GM23338 (cell line): Measurements from ENCODE around the gene PARP12. TPM values are rescaled to one million over a fixed set of nuclear protein-coding genes. Genes with fewer than 3 reads are reported as not detected.

Experiments used
- ATAC-seq: fragments of 200-7000 bp; cut with Tn5 transposase; 3 replicates; pipeline ENCODE4 v1.9.1; 2020
- DNase-seq: peaks from one replicate; pipeline ENCODE4 v3.0.0-alpha.2; 2015; ENCODE audit warnings: low spot score
- H2AFZ ChIP-seq: fragments of 200-600 bp; sonication (generic); 2 replicates; pipeline ENCODE4 v1.8.0; 2016; ENCODE audit warnings: antibody characterized with exemption, mild to moderate bottlenecking, moderate library complexity
- H3F3A ChIP-seq: fragments of 200-600 bp; sonication (generic); replicated peaks from 2 replicates; pipeline ENCODE4 v1.8.0; 2017; ENCODE audit warnings: antibody characterized with exemption, mixed run types, low read depth
- H3K27ac ChIP-seq: fragments of 200-600 bp; sonication (generic); 2 replicates; pipeline ENCODE4 v1.6.1; 2016; ENCODE audit warnings: low read depth
- H3K27me3 ChIP-seq: fragments of 200-600 bp; sonication (generic); 2 replicates; pipeline ENCODE4 v1.8.0; 2016; ENCODE audit warnings: mild to moderate bottlenecking, mixed run types, moderate library complexity; ENCODE audit not compliant: insufficient read depth
- H3K36me3 ChIP-seq: fragments of 200-600 bp; sonication (generic); 2 replicates; pipeline ENCODE4 v1.8.0; 2016; ENCODE audit warnings: mild to moderate bottlenecking; ENCODE audit not compliant: insufficient read depth
- H3K4me1 ChIP-seq: fragments of 200-600 bp; sonication (generic); 2 replicates; pipeline ENCODE4 v1.8.0; 2016; ENCODE audit warnings: mild to moderate bottlenecking, moderate library complexity; ENCODE audit not compliant: insufficient read depth
- H3K4me2 ChIP-seq: fragments of 200-600 bp; sonication (generic); 2 replicates; pipeline ENCODE4 v1.7.1; 2017; ENCODE audit warnings: mixed run types
- H3K4me3 ChIP-seq: fragments of 200-600 bp; sonication (generic); 2 replicates; pipeline ENCODE4 v1.6.1; 2016; ENCODE audit warnings: mixed run types
- H3K79me2 ChIP-seq: fragments of 200-600 bp; sonication (generic); replicated peaks from 2 replicates; pipeline ENCODE4 v1.8.0; 2017; ENCODE audit warnings: mild to moderate bottlenecking; ENCODE audit not compliant: insufficient read depth
- H3K9me2 ChIP-seq: fragments of 200-600 bp; sonication (generic); 2 replicates; pipeline ENCODE4 v1.8.0; 2017; ENCODE audit not compliant: insufficient read depth
- H4K20me1 ChIP-seq: fragments of 200-600 bp; sonication (generic); replicated peaks from 2 replicates; pipeline ENCODE4 v1.8.0; 2017; ENCODE audit warnings: mild to moderate bottlenecking; ENCODE audit not compliant: insufficient read depth
- H3K27ac Mint-ChIP-seq: 2 replicates; pipeline ENCODE4 v1.8.0; 2020; ENCODE audit warnings: inconsistent platforms, mild to moderate bottlenecking, moderate library complexity, mixed read lengths
- H3K27me3 Mint-ChIP-seq: 3 replicates; pipeline ENCODE4 v1.8.0; 2022; ENCODE audit warnings: low read depth, mild to moderate bottlenecking, moderate library complexity, mixed read lengths, inconsistent platforms; ENCODE audit not compliant: insufficient read depth, poor library complexity
- H3K36me3 Mint-ChIP-seq: 3 replicates; pipeline ENCODE4 v1.8.0; 2021; ENCODE audit warnings: low read depth, mild to moderate bottlenecking, inconsistent platforms, moderate library complexity, mixed read lengths
- H3K4me1 Mint-ChIP-seq: 3 replicates; pipeline ENCODE4 v1.8.0; 2020; ENCODE audit warnings: mild to moderate bottlenecking, inconsistent platforms, mixed read lengths
- H3K4me3 Mint-ChIP-seq: 3 replicates; pipeline ENCODE4 v1.8.0; 2021; ENCODE audit warnings: moderate library complexity, mild to moderate bottlenecking, inconsistent platforms, mixed read lengths
- H3K9me3 Mint-ChIP-seq: 3 replicates; pipeline ENCODE4 v1.8.0; 2020; ENCODE audit warnings: moderate library complexity, mild to moderate bottlenecking, inconsistent platforms, mixed read lengths
- CREB1 ChIP-seq: fragments of 250-450 bp; sonication (Bioruptor Pico); IDR thresholded peaks from 2 replicates; pipeline ENCODE4 v1.5.0; 2020; ENCODE audit warnings: low read depth, mild to moderate bottlenecking, moderate library complexity
- CTCF ChIP-seq, 2 experiments: fragments of 200-600 bp in 1 of 2; sonication (generic) in 1 of 2; conservative IDR thresholded peaks; 2 replicates each; pipeline versions ENCODE4 v1.5.1 to v1.6.1; 2016 to 2017; ENCODE audit warnings: antibody characterized with exemption in 2 of 2, low read depth in 2 of 2, mild to moderate bottlenecking in 2 of 2, moderate library complexity in 1 of 2
- ETS1 ChIP-seq: IDR thresholded peaks from 2 replicates; pipeline ENCODE4 v1.6.1; 2016; ENCODE audit warnings: antibody characterized with exemption
- EZH2 ChIP-seq: fragments of 200-600 bp; sonication (generic); IDR thresholded peaks from one replicate; pipeline ENCODE4 v1.8.0; 2017; ENCODE audit warnings: antibody characterized with exemption, mild to moderate bottlenecking, low read depth; ENCODE audit not compliant: unreplicated experiment
- EZH2phosphoT487 ChIP-seq: fragments of 200-600 bp; sonication (generic); IDR thresholded peaks from one replicate; pipeline ENCODE4 v1.8.1; 2018; ENCODE audit warnings: antibody characterized with exemption; ENCODE audit not compliant: unreplicated experiment
- JUNB ChIP-seq: IDR thresholded peaks from one replicate; pipeline ENCODE4 v1.6.1; 2016; ENCODE audit warnings: antibody characterized with exemption; ENCODE audit not compliant: unreplicated experiment
- NANOG ChIP-seq: IDR thresholded peaks from 2 replicates; pipeline ENCODE4 v1.6.1; 2016; ENCODE audit warnings: antibody characterized with exemption, borderline replicate concordance
- POLR2AphosphoS5 ChIP-seq: IDR thresholded peaks from 2 replicates; pipeline ENCODE4 v1.6.1; 2016; ENCODE audit warnings: antibody characterized with exemption, low read depth
- REST ChIP-seq: IDR thresholded peaks from one replicate; pipeline ENCODE4 v1.6.1; 2018; ENCODE audit warnings: antibody characterized with exemption; ENCODE audit not compliant: unreplicated experiment
- STAT1 ChIP-seq: IDR thresholded peaks from one replicate; pipeline ENCODE4 v1.6.1; 2016; ENCODE audit warnings: antibody characterized with exemption; ENCODE audit not compliant: unreplicated experiment
- ZNF114 ChIP-seq: fragments of 250-450 bp; sonication (Bioruptor Pico); IDR thresholded peaks from 2 replicates; pipeline ENCODE4 v1.5.0; 2020; ENCODE audit warnings: mild to moderate bottlenecking, moderate library complexity
- ZNF331 ChIP-seq: fragments of 250-450 bp; sonication (Bioruptor Pico); IDR thresholded peaks from 2 replicates; pipeline ENCODE4 v1.5.0; 2020; ENCODE audit warnings: low read depth, mild to moderate bottlenecking, moderate library complexity
- ZNF462 ChIP-seq: fragments of 250-450 bp; sonication (Bioruptor Pico); IDR thresholded peaks from 2 replicates; pipeline ENCODE4 v1.5.0; 2020; ENCODE audit warnings: mild to moderate bottlenecking, moderate library complexity
- polyA plus RNA-seq: library from polyadenylated mRNA; unstranded; fragments of >200 nt; fragmentation: Nextera tagmentation; extraction: Ambion mirVana; gene quantifications from 2 replicates; pipeline ENCODE4 v1.2.1, GENCODE V29; 2016
- total RNA-seq: library from RNA; depleted of rRNA; stranded (reverse); fragments of >200 nt; shearing (Covaris generic); gene quantifications from 2 replicates; pipeline ENCODE4 v1.2.3, GENCODE V29; 2014

The PARP12 gene
- total and polyA plus RNA-seq, 2 experiments from 2014 or later: 2.7 to 10.3 TPM

GRCh38 chr7:140008755-140009610 is 53.8 kb downstream of the PARP12 start:
- Histone ChIP-seq H3K27me3 (no peaks in the 10 kb centered on the region), H2AFZ (no peak overlapping the region), H3K36me3 (no peaks in the 10 kb centered on the region), H3K79me2 (no peaks in the 10 kb centered on the region), H3K4me2 (no peak overlapping the region), H3K4me1 (no peaks in the 10 kb centered on the region), H3K27ac (no peak overlapping the region), H3K4me3 (no peak overlapping the region), H3K9me2 (no peaks in the 10 kb centered on the region), H4K20me1 (no peaks in the 10 kb centered on the region), H3F3A (no peaks in the 10 kb centered on the region)
- Mint-ChIP-seq H3K9me3 (no peaks in the 10 kb centered on the region), H3K27ac (no peak overlapping the region), H3K4me3 (no peak overlapping the region), H3K36me3 (no peaks in the 10 kb centered on the region), H3K27me3 (peaks cover 10% of the 10 kb centered on the region), H3K4me1 (peaks cover 17% of the 10 kb centered on the region)
- DNase-seq: no peak
- ATAC-seq: no peak
- no peak for TF ChIP-seq JUNB
- no peak for TF ChIP-seq STAT1
- TF ChIP-seq EZH2phosphoT487: no peak
- no peak for TF ChIP-seq CREB1 (CRISPR knock-in tag)
- no peak for TF ChIP-seq ZNF462 (CRISPR knock-in tag)
- no peak for TF ChIP-seq REST
- no peak for TF ChIP-seq EZH2
- TF ChIP-seq ZNF114: no peak
- TF ChIP-seq ZNF331 (CRISPR knock-in tag): no peak
- TF ChIP-seq CTCF (conservative IDR thresholded peaks at IDR 0.05; ENCODE audit: low read depth in 2 of 2): no peak
- TF ChIP-seq POLR2AphosphoS5: no peak
- TF ChIP-seq ETS1: no peak
- TF ChIP-seq NANOG: no peak
